Activated CD4-positive, alpha-beta T cell treated with anti-CD3 and anti-CD28 coated beads for 48 hours (primary cell): ENCODE data around the gene TAS2R40.

Experiments used
- DNase-seq: peaks from one replicate; pipeline ENCODE4 v3.0.0-alpha.2; 2020

TAS2R40 gene

DNA sequence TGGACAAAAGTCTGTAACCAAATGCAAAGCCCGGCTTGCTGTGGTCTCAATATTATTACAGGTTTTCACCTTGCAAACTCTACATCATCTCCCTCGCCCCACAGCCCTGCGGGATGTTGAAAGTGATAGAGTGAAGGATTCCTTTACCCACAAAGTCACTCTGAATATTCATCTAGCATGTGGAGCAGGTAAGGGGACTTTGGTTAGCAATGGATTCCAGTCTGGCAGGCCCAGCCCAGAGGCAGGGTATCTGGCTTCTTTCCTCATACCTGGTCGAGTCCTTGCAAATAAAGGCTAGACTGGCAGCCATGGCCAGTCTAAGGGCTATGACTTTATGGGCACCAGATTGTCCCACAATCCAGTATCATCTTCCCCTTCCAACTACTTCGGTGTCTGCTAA is 3.2 kb downstream of the TAS2R40 start:
- DNase-seq = no peak

DNA sequence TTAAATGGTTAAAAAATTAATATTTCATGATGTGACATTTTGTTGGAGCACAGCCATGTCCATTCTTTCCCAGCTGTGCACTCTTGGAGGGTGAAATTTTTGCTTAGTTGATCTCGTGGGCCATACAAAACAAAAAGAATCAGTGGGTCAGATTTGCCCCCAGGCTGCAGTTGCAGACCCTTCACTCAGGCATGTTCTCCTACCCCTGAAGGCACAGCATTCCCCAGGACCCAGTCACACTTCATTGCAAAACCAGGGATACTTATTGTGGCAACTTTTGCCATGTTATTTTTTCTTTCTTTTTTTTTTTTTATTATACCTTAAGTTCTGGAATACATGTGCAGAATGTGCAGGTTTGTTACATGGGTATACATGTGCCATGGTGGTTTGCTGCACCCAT is 6.0 kb downstream of the TAS2R40 start:
- no peak for DNase-seq

DNA sequence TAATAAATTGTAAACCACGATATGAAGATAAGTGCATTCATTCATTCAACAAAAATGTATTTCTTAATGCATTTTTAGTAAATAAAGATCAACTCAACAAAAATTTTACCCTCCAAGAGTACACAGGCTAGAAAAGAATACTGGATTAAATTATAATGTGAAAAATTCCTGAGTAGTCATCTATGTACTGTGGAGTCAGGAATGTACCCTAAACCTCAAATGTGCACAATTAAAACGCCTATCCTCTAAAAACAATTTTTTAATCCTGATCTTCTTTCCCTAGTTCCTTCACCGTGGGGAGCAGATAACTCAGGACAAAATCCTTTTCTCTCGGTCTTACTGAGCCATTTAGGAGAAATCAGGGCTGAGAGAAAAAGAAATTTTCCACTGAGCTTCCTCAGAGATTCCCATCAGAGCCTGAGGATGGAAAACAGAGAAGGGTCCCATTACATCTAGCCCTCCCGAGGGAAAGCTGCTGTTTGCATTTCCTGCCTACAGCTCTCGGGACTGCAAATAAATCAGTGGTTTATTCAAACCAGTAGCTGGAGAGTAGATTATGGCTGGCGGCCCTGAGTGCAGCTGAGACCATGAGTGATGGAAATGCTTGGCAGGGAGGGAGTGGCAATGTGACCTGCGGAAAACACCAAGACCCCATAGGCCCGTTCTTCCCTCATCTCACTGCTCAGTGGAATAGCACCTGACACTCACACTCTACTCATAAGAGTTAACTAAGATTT is 7.4 kb downstream of the TAS2R40 start:
- DNase-seq = no peak

DNA sequence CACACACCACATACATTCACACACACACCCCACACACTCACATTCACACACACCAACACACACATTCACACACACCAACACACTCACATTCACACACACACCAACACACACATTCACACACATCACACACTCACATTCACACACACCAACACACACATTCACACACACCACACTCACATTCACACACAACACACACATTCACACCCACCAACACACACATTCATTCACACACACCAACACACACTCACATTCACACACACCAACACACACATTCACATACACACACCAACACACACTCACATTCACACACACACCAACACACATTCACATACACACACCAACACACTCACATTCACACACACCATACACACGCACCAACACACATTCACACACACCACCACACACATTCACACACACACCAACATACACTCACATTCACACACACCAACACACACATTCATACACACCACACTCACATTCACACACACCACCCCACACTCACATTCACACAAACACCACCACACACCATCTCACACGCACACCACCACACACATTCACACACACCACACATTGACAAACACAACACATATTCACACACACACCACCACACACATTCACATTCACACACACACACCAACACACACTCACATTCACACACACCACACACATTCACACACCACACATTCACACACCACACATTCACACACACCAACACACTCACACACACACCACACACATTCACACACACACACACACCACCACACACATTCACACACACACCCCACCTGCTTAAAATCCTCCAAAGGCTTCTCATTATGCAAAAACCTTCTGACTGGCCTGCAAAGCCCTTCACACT is 9.0 kb downstream of the TAS2R40 start:
- no peak for DNase-seq

DNA sequence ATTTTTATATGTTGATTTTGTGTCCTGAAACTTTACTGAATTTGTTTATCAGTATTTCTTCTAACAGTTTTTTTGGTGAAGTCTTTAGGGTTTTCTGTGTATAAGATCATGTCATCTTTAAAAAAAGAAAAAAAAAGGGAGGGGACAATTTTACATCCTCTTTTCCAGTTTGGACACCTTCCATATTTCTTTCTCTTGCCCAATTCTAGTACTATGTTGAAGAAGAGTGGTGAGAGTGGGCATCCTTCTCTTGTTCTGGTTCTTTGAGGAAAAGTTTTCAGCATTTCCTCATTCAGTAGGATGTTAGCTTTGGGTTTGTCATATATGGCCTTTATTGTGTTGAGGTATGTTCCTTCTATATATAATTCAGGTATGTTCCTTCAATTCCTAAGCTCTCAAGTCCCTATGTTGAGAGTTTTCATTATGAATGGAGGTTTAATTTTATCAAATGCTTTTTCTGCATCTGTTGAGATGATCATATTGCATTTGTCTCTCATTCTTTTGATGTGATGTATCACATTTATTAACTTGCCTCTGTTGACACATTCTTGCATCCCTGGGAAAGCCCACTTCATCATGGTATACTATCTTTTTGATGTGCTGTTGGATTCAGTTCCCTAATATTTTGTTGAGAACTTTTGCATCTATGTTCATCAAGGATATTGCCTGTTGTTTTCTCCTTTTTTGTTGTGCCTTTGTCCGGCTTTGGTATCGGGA is 12.1 kb downstream of the TAS2R40 start:
- no peak for DNase-seq

DNA sequence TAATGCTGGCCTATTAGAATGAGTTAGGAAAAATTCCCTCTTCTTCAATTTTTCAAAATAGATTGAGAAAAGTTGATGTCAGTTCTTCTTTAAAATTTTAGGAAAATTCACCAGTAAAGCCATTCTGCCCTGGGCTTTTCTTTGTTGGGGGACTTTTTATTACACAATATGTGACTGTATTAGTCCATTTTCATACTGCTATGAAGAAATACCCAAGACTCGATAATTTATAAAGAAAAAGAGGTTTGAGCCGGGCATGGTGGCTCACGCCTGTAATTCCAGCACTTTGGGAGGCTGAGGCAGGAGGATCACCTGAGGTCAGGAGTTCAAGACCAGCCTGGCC is 12.7 kb downstream of the TAS2R40 start:
- DNase-seq = no peak

DNA sequence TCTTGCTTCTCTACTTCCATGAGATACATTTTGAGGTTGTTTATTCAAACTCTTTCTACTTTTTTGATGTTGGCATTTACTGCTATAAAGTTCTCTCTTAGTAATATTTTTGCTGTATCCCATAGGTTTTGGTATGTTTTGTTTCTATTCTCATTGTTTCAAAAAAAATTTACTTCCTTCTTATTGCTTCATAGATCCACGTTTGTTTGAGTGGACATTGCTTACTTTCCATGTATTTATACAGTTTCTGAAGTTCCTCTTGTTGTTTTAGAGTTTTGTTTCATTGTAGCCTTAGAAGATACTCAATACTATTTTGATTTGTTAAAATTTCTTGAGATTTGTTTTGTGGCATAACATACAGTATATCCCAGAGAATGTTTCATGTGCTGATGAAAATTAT is 13.7 kb downstream of the TAS2R40 start:
- DNase-seq = no peak

DNA sequence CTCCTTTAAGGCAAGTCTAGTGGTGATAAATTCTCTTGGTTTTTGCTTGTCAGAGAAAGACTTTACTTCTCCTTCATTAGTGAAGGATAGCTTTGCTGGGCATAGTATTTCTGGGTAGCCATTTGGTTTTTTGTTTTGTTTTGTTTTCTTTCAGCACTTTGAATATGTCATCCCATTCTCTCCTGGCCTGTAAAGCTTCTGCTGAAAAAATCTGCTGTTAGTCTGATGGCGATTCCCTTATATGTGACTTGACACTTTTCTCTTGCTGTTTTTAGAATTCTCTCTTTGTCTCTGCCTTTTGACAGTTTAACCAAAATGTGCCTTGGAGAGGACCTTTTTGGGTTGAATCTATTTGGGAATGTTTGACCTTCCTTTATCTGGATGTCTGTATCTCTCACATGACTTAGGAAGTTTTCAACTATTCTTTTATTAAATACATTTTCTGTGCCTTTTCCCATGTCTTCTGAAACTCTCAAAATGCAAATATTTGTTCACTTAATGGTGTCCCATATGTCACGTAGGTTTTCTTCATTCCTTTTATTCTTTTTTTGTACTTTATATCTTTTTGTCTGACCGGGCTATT is 14.7 kb downstream of the TAS2R40 start:
- no peak for DNase-seq

DNA sequence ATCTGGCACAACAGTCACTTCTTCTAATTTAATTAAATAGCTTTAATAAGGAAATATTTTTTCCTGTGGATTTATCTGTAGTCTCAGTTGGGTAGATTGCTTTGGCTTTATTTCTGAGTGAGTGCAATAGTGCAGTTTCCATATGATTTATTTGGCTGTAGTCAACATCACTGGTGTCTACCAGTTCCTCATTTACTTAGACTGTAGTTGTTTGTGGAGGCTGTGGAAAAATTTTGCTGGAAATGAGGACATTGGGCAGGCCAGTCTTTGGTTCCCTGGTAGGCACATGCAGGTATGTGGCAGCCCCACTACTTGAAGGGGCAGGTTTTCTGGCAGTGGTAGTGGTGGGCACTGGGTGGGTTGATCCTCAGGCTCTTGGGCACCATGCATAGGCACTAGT is 15.5 kb downstream of the TAS2R40 start:
- no peak for DNase-seq

DNA sequence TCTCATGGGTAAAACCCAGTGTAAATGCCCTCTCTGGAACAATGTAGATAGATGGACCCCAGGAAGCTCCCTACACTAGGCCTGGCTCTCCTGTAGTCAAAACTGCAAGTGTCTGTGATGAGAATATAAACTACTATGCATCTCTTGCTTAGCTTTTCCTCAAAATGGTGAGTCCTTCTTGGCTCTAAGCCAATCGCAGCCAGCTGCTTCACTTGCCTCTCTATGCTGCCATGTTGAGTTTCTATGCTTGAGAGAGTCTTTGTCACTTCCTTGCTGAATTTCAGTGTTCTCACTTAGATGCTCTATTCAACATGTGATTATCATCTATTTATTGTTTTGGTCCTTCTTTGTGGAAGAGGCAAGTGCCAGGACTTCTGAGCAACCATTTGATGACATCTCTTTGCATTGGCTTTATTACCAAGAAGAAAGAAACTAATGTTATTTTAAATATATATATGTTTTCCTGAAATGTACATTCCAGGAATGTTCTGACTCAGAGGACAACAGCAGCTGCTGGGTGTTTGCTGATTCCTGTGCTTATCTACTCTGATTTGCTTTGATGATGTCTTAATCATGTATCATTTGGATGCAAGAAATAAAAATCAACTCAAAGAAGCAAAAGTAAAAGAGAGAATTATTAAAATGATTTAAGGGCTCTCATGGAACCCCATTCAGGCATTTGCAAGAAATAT is 16.6 kb downstream of the TAS2R40 start:
- DNase-seq = no peak

DNA sequence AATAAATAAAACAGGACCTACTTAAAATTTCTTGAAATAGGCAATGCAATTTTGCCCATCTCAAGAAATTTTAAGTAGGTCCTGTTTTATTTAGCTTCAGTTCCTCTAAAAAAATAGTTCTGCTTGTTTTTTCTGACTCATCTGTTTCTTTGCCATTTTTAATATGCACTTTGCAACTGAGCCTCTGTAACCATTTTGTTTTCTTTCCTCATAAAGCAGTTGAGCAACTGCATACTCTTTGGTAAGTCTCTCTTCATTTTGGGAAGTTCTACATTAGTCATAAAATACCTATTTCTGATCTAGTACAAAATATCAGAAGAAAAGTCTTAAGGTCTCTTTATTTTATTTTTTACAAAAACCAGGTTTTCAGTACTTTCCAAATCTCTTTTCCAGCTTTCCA is 18.0 kb downstream of the TAS2R40 start:
- DNase-seq = no peak

DNA sequence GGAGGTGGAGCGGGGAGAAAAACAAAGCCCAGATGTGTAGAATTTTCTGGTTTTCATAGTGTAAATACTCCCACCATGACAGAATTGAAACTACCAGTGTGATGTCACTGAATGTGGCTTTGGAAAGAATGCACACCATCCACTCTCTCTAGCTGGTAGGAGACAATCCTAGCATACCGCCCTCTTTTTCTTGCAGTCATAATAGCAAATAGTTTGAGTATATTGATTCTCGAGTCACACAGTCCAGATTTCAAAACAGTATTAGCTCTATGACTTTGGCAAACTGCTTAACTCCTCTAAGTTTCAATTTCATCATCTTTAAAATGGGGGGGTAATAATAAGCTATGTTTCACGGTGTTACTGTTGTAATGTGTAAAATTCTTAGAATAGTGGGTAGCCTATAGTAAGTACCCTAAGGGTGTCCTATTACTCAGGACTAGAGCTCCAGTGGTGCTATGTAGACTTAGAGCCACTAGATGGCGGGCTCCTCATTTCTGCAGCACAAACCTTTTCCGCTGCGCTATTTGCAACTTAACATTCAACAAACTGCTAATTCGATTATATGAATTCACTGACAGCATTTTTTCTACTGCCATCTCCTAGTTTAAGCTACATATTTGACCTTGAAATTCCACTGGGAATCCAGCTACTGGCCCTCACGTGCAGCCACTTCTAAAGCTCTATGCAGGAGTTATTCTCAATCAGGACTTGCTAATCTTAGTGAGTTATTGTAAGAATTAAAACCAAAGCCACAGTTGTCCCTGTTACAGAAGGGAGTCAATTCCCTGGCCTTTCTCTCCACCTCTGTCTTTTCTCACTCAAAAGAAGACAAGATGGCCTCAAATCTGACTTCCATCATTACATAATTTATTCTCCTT is 18.7 kb downstream of the TAS2R40 start:
- DNase-seq = peak; percentile 75

DNA sequence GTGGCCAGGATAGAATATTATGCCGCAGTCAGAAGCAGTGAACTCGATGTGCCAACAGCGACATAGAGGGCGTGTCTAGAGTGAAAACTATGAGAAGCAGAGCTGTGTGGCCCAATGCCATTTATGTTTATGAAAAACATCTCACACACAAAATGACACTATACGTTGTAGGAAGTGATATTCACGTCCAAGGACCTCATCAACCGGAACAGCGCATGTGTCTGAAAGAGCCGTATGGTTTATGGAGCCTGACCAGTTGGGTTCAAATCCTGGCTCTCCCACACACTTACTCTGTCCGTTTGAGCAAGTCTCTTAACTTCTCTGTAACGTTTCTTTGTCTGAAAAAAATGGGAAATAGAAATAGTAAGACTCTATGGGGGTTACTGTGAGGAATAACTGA is 20.5 kb downstream of the TAS2R40 start:
- no peak for DNase-seq

DNA sequence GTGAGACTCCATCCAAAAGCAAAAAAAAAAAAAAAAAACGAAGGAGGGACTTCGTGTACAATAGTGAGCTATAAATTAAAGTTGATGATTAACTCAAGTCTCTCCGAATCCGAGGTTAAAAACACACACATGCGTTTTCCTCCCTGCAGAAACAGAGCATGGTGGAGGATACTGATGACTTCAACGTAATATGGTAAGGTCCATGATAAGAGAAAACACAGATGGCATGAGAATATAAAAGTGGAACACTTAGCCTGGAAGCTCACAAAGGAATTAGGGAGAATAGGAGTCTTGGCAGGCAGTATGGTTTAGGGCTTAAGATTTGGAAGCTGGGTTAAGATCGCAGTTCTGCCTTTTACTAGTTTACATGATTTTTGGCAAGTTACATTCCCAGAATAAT is 21.3 kb downstream of the TAS2R40 start:
- no peak for DNase-seq

DNA sequence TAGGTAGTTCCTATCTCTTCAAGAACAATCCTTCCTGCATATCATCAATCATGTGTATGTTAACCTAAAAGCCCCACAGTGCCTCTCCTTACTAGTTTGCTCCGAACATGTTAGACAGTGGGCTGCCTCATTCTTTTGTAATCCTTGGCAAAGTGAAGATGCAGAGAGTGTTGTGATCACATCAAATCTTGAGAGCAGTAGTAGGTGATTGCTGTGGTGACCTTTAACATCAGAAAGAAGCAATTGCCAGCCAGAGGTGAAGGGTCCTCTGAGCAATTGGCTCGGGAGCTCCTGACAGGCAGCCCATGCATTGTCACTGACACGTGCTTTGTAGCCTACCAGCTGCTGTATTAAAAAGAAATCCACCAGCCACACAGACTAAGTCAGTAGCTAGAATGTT is 21.8 kb downstream of the TAS2R40 start:
- DNase-seq = no peak

DNA sequence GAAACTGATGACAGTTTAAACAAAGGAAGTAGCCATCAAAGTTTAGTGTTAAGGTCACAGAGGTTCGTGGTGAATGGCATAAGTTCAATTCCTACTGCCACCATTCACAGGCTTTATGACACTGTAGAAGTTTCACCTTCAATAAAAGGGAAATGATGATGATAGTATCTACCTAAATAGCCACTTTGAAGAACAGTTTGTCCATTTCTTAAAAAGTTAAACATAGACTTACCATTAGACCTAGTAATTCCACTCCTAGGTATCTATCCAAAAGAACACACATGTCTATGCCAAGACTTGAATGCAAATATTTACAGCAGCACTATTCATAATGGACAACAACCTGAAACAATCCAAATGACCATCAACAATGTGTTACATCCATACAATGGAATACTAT is 22.5 kb downstream of the TAS2R40 start:
- DNase-seq = no peak

DNA sequence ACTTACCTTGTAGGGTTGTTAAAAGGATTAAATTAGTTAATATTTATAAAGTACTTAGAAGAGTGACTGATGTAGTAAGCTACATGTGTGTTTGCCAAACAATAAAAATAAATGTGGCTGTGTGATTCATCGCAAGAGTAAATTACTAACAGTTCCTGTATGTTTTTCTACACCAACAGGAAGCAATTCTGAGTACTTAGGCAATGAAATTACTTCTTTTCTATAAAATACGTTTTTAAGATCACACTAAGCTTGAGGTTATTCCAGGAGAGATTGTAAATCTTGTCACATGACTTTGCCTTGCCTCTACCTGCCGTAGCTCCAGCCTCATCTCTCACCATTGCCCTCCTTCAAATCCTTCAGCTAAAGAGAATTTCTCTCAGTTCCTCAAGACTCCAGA is 23.3 kb downstream of the TAS2R40 start:
- no peak for DNase-seq

DNA sequence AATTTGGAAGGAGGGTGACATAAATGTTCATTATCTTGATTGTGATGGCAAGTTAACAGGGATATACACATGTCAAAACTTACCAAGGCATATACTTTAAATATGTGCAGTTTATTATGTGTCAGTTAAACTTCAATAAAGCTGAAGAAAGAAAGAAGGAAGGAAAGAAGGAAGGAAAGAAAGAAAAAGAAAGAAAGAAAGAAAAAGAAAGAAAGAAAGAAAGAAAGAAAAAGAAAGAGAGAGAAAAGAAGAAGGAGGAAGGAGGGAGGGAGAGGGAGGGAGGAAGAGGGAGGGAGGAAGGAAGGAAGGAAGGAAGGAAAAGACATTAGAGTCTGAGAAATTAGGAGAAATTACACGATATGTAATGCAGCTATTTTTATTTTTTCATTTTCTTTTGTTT is 25.5 kb downstream of the TAS2R40 start:
- DNase-seq = no peak

DNA sequence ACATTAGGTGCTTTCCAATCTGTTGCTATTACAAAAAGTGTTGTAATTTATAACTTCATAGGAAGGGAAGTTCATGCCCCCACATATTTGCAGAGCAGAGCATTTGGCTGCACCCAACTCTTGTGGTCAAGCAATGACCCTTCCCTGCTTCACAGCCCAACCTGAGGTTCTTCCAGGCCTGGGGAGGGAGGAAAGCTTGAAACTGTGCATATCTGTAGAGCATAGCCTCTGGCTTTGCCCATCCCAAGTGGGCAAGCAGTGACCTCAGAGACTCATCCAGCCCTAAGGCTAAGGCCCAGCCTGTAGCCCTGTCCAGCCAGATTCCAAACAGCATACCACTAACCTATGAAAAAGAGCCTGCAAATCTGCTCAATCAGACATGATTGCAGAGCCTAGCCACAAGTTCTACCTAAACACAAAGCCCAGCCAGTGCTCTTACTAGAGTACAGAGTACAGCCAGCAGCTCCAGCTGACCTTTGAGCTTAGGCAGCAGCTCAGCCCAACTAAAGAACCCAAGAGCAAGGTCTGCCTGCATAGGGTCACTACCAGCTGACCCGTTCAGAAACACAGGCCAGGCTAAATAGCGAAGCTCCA is 27.0 kb downstream of the TAS2R40 start:
- DNase-seq = no peak

DNA sequence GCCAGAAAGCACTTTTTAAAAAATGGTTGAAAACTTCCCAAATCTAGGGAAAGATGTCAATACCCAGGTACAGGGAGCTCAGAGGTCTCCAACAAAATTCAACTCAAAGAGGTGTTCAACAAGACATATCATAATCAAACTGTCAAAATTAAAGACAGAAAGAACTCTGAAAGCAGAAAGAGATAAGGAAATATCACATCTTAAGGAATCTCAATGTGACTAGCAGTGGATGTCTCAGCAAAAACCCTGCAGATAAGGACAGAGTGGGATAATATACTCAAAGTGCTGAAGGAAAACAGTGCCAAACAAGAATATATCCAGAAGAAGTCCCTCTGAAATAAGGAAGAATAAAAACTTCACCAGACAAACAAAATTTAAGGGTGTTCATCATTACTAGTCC is 28.4 kb downstream of the TAS2R40 start:
- DNase-seq = no peak

DNA sequence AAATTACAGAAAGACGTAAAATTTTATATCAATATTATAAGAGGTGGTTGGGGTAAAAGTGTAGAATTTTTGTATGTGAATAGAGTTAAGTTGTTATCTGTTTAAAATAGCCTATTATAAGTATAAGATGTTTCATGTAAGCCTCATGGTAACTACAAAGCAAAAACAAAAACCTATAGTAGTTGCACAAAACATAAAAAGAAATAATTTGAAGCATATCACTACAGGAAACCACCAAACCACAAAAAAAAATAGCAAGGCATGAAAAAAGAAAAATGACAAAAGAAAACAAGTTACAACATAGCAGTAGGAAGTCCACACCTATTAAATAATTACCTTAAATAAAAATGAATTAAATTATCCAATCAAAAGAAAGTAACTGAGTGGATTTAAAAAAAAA is 29.0 kb downstream of the TAS2R40 start:
- DNase-seq = no peak

DNA sequence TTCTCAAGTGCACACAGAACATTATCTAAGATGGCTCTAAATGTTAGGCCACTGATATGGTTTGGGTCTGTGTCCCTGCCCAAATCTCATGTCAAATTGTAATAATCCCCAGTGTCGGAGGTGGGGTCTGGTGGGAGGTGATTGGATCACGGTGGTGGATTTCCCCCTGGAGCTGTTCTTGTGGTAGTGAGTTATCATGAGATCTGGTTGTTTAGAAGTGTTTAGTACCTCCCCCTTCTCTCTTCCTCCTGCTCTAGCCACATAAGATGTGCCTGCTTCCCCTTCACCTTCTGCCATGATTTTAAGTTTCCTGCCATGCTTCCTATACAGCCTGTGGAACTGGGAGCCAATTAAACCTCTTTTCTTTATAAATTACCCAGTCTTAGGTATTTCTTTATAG is 30.2 kb downstream of the TAS2R40 start:
- no peak for DNase-seq
